GM23338 (cell line): ENCODE measurements around the gene AFAP1L1. TPM values are rescaled to one million over a fixed set of nuclear protein-coding genes. Genes with fewer than 3 reads are reported as not detected.

ENCODE experiments used
- ATAC-seq: fragments of 200-7000 bp; cut with Tn5 transposase; 3 replicates; pipeline ENCODE4 v1.9.1; 2020
- DNase-seq: peaks from one replicate; pipeline ENCODE4 v3.0.0-alpha.2; 2015; ENCODE audit warnings: low spot score
- H2AFZ ChIP-seq: fragments of 200-600 bp; sonication (generic); 2 replicates; pipeline ENCODE4 v1.8.0; 2016; ENCODE audit warnings: antibody characterized with exemption, mild to moderate bottlenecking, moderate library complexity
- H3F3A ChIP-seq: fragments of 200-600 bp; sonication (generic); replicated peaks from 2 replicates; pipeline ENCODE4 v1.8.0; 2017; ENCODE audit warnings: antibody characterized with exemption, mixed run types, low read depth
- H3K27ac ChIP-seq: fragments of 200-600 bp; sonication (generic); 2 replicates; pipeline ENCODE4 v1.6.1; 2016; ENCODE audit warnings: low read depth
- H3K27me3 ChIP-seq: fragments of 200-600 bp; sonication (generic); 2 replicates; pipeline ENCODE4 v1.8.0; 2016; ENCODE audit warnings: mild to moderate bottlenecking, mixed run types, moderate library complexity; ENCODE audit not compliant: insufficient read depth
- H3K36me3 ChIP-seq: fragments of 200-600 bp; sonication (generic); 2 replicates; pipeline ENCODE4 v1.8.0; 2016; ENCODE audit warnings: mild to moderate bottlenecking; ENCODE audit not compliant: insufficient read depth
- H3K4me1 ChIP-seq: fragments of 200-600 bp; sonication (generic); 2 replicates; pipeline ENCODE4 v1.8.0; 2016; ENCODE audit warnings: mild to moderate bottlenecking, moderate library complexity; ENCODE audit not compliant: insufficient read depth
- H3K4me2 ChIP-seq: fragments of 200-600 bp; sonication (generic); 2 replicates; pipeline ENCODE4 v1.7.1; 2017; ENCODE audit warnings: mixed run types
- H3K4me3 ChIP-seq: fragments of 200-600 bp; sonication (generic); 2 replicates; pipeline ENCODE4 v1.6.1; 2016; ENCODE audit warnings: mixed run types
- H3K79me2 ChIP-seq: fragments of 200-600 bp; sonication (generic); replicated peaks from 2 replicates; pipeline ENCODE4 v1.8.0; 2017; ENCODE audit warnings: mild to moderate bottlenecking; ENCODE audit not compliant: insufficient read depth
- H3K9me2 ChIP-seq: fragments of 200-600 bp; sonication (generic); 2 replicates; pipeline ENCODE4 v1.8.0; 2017; ENCODE audit not compliant: insufficient read depth
- H4K20me1 ChIP-seq: fragments of 200-600 bp; sonication (generic); replicated peaks from 2 replicates; pipeline ENCODE4 v1.8.0; 2017; ENCODE audit warnings: mild to moderate bottlenecking; ENCODE audit not compliant: insufficient read depth
- H3K27ac Mint-ChIP-seq: 2 replicates; pipeline ENCODE4 v1.8.0; 2020; ENCODE audit warnings: inconsistent platforms, mild to moderate bottlenecking, moderate library complexity, mixed read lengths
- H3K27me3 Mint-ChIP-seq: 3 replicates; pipeline ENCODE4 v1.8.0; 2022; ENCODE audit warnings: low read depth, mild to moderate bottlenecking, moderate library complexity, mixed read lengths, inconsistent platforms; ENCODE audit not compliant: insufficient read depth, poor library complexity
- H3K36me3 Mint-ChIP-seq: 3 replicates; pipeline ENCODE4 v1.8.0; 2021; ENCODE audit warnings: low read depth, mild to moderate bottlenecking, inconsistent platforms, moderate library complexity, mixed read lengths
- H3K4me1 Mint-ChIP-seq: 3 replicates; pipeline ENCODE4 v1.8.0; 2020; ENCODE audit warnings: mild to moderate bottlenecking, inconsistent platforms, mixed read lengths
- H3K4me3 Mint-ChIP-seq: 3 replicates; pipeline ENCODE4 v1.8.0; 2021; ENCODE audit warnings: moderate library complexity, mild to moderate bottlenecking, inconsistent platforms, mixed read lengths
- H3K9me3 Mint-ChIP-seq: 3 replicates; pipeline ENCODE4 v1.8.0; 2020; ENCODE audit warnings: moderate library complexity, mild to moderate bottlenecking, inconsistent platforms, mixed read lengths
- CREB1 ChIP-seq: fragments of 250-450 bp; sonication (Bioruptor Pico); IDR thresholded peaks from 2 replicates; pipeline ENCODE4 v1.5.0; 2020; ENCODE audit warnings: low read depth, mild to moderate bottlenecking, moderate library complexity
- CTCF ChIP-seq, 2 experiments: fragments of 200-600 bp in 1 of 2; sonication (generic) in 1 of 2; conservative IDR thresholded peaks; 2 replicates each; pipeline versions ENCODE4 v1.5.1 to v1.6.1; 2016 to 2017; ENCODE audit warnings: antibody characterized with exemption in 2 of 2, low read depth in 2 of 2, mild to moderate bottlenecking in 2 of 2, moderate library complexity in 1 of 2
- EZH2 ChIP-seq: fragments of 200-600 bp; sonication (generic); IDR thresholded peaks from one replicate; pipeline ENCODE4 v1.8.0; 2017; ENCODE audit warnings: antibody characterized with exemption, mild to moderate bottlenecking, low read depth; ENCODE audit not compliant: unreplicated experiment
- EZH2phosphoT487 ChIP-seq: fragments of 200-600 bp; sonication (generic); IDR thresholded peaks from one replicate; pipeline ENCODE4 v1.8.1; 2018; ENCODE audit warnings: antibody characterized with exemption; ENCODE audit not compliant: unreplicated experiment
- JUNB ChIP-seq: IDR thresholded peaks from one replicate; pipeline ENCODE4 v1.6.1; 2016; ENCODE audit warnings: antibody characterized with exemption; ENCODE audit not compliant: unreplicated experiment
- NANOG ChIP-seq: IDR thresholded peaks from 2 replicates; pipeline ENCODE4 v1.6.1; 2016; ENCODE audit warnings: antibody characterized with exemption, borderline replicate concordance
- POLR2AphosphoS5 ChIP-seq: IDR thresholded peaks from 2 replicates; pipeline ENCODE4 v1.6.1; 2016; ENCODE audit warnings: antibody characterized with exemption, low read depth
- STAT1 ChIP-seq: IDR thresholded peaks from one replicate; pipeline ENCODE4 v1.6.1; 2016; ENCODE audit warnings: antibody characterized with exemption; ENCODE audit not compliant: unreplicated experiment
- ZNF114 ChIP-seq: fragments of 250-450 bp; sonication (Bioruptor Pico); IDR thresholded peaks from 2 replicates; pipeline ENCODE4 v1.5.0; 2020; ENCODE audit warnings: mild to moderate bottlenecking, moderate library complexity
- ZNF331 ChIP-seq: fragments of 250-450 bp; sonication (Bioruptor Pico); IDR thresholded peaks from 2 replicates; pipeline ENCODE4 v1.5.0; 2020; ENCODE audit warnings: low read depth, mild to moderate bottlenecking, moderate library complexity
- polyA plus RNA-seq: library from polyadenylated mRNA; unstranded; fragments of >200 nt; fragmentation: Nextera tagmentation; extraction: Ambion mirVana; gene quantifications from 2 replicates; pipeline ENCODE4 v1.2.1, GENCODE V29; 2016
- total RNA-seq: library from RNA; depleted of rRNA; stranded (reverse); fragments of >200 nt; shearing (Covaris generic); gene quantifications from 2 replicates; pipeline ENCODE4 v1.2.3, GENCODE V29; 2014
- TF ChIP-seq, protein P1 (sequence below): IDR thresholded peaks from 2 replicates; pipeline ENCODE4 v1.6.1; 2016; ENCODE audit warnings: antibody characterized with exemption
- TF ChIP-seq, protein P2 (sequence below): fragments of 250-450 bp; sonication (Bioruptor Pico); IDR thresholded peaks from 2 replicates; pipeline ENCODE4 v1.5.0; 2020; ENCODE audit warnings: mild to moderate bottlenecking, moderate library complexity

AFAP1L1 gene
- total and polyA plus RNA-seq, 2 experiments from 2014 or later = 3.2 to 5.7 TPM

GRCh38 chr5:149298842-149299404 lies 27.3 kb downstream of the AFAP1L1 start (continued):
- no peak for TF ChIP-seq NANOG
- no peak for TF ChIP-seq ZNF331 (CRISPR knock-in tag)
- no peak for TF ChIP-seq CTCF (conservative IDR thresholded peaks at IDR 0.05; ENCODE audit: low read depth in 2 of 2)
- no peak for TF ChIP-seq CREB1
- TF ChIP-seq, protein P1, sequence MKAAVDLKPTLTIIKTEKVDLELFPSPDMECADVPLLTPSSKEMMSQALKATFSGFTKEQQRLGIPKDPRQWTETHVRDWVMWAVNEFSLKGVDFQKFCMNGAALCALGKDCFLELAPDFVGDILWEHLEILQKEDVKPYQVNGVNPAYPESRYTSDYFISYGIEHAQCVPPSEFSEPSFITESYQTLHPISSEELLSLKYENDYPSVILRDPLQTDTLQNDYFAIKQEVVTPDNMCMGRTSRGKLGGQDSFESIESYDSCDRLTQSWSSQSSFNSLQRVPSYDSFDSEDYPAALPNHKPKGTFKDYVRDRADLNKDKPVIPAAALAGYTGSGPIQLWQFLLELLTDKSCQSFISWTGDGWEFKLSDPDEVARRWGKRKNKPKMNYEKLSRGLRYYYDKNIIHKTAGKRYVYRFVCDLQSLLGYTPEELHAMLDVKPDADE = no peak
- TF ChIP-seq STAT1 = no peak
- TF ChIP-seq ZNF114 (CRISPR knock-in tag) = no peak

GRCh38 chr5:149299451-149300054 lies 27.9 kb downstream of the AFAP1L1 start:
- ATAC-seq (no peak), DNase-seq (no peak)
- no peaks in the 10 kb centered on the region for H3K79me2 ChIP-seq
- H3K9me2 ChIP-seq = no peaks in the 10 kb centered on the region
- no peaks in the 10 kb centered on the region for H3K4me1 ChIP-seq
- no peaks in the 10 kb centered on the region for H3K36me3 ChIP-seq
- no peak overlapping the region for H3K4me3 Mint-ChIP-seq
- no peak overlapping the region for H3K27ac Mint-ChIP-seq
- H3K4me1 Mint-ChIP-seq = peaks cover 15% of the 10 kb centered on the region
- H2AFZ ChIP-seq = no peak overlapping the region
- H3F3A ChIP-seq = no peaks in the 10 kb centered on the region
- no peaks in the 10 kb centered on the region for H4K20me1 ChIP-seq
- no peaks in the 10 kb centered on the region for H3K36me3 Mint-ChIP-seq
- H3K4me2 ChIP-seq = no peak overlapping the region
- no peaks in the 10 kb centered on the region for H3K27me3 ChIP-seq
- H3K4me3 ChIP-seq = no peak overlapping the region
- H3K27ac ChIP-seq = no peak overlapping the region
- H3K27me3 Mint-ChIP-seq = peaks cover 7% of the 10 kb centered on the region
- no peaks in the 10 kb centered on the region for H3K9me3 Mint-ChIP-seq
- TF ChIP-seq EZH2 = no peak
- no peak for TF ChIP-seq JUNB
- TF ChIP-seq POLR2AphosphoS5 = no peak
- no peak for TF ChIP-seq CREB1
- no peak for TF ChIP-seq STAT1
- TF ChIP-seq ZNF114 (CRISPR knock-in tag) = no peak
- no peak for TF ChIP-seq EZH2phosphoT487
- TF ChIP-seq, protein P2, sequence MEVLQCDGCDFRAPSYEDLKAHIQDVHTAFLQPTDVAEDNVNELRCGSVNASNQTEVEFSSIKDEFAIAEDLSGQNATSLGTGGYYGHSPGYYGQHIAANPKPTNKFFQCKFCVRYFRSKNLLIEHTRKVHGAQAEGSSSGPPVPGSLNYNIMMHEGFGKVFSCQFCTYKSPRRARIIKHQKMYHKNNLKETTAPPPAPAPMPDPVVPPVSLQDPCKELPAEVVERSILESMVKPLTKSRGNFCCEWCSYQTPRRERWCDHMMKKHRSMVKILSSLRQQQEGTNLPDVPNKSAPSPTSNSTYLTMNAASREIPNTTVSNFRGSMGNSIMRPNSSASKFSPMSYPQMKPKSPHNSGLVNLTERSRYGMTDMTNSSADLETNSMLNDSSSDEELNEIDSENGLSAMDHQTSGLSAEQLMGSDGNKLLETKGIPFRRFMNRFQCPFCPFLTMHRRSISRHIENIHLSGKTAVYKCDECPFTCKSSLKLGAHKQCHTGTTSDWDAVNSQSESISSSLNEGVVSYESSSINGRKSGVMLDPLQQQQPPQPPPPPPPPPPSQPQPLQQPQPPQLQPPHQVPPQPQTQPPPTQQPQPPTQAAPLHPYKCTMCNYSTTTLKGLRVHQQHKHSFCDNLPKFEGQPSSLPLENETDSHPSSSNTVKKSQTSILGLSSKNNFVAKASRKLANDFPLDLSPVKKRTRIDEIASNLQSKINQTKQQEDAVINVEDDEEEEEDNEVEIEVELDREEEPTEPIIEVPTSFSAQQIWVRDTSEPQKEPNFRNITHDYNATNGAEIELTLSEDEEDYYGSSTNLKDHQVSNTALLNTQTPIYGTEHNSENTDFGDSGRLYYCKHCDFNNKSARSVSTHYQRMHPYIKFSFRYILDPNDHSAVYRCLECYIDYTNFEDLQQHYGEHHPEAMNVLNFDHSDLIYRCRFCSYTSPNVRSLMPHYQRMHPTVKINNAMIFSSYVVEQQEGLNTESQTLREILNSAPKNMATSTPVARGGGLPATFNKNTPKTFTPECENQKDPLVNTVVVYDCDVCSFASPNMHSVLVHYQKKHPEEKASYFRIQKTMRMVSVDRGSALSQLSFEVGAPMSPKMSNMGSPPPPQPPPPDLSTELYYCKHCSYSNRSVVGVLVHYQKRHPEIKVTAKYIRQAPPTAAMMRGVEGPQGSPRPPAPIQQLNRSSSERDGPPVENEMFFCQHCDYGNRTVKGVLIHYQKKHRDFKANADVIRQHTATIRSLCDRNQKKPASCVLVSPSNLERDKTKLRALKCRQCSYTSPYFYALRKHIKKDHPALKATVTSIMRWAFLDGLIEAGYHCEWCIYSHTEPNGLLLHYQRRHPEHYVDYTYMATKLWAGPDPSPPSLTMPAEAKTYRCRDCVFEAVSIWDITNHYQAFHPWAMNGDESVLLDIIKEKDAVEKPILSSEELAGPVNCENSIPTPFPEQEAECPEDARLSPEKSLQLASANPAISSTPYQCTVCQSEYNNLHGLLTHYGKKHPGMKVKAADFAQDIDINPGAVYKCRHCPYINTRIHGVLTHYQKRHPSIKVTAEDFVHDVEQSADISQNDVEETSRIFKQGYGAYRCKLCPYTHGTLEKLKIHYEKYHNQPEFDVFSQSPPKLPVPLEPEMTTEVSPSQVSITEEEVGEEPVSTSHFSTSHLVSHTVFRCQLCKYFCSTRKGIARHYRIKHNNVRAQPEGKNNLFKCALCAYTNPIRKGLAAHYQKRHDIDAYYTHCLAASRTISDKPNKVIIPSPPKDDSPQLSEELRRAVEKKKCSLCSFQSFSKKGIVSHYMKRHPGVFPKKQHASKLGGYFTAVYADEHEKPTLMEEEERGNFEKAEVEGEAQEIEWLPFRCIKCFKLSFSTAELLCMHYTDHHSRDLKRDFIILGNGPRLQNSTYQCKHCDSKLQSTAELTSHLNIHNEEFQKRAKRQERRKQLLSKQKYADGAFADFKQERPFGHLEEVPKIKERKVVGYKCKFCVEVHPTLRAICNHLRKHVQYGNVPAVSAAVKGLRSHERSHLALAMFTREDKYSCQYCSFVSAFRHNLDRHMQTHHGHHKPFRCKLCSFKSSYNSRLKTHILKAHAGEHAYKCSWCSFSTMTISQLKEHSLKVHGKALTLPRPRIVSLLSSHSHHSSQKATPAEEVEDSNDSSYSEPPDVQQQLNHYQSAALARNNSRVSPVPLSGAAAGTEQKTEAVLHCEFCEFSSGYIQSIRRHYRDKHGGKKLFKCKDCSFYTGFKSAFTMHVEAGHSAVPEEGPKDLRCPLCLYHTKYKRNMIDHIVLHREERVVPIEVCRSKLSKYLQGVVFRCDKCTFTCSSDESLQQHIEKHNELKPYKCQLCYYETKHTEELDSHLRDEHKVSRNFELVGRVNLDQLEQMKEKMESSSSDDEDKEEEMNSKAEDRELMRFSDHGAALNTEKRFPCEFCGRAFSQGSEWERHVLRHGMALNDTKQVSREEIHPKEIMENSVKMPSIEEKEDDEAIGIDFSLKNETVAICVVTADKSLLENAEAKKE = no peak
- no peak for TF ChIP-seq NANOG
- TF ChIP-seq, protein P1 = no peak
- no peak for TF ChIP-seq ZNF331 (CRISPR knock-in tag)
